ENCODE measurements around the gene N4BP2L2. TPM values are rescaled to one million over a fixed set of nuclear protein-coding genes. Genes with fewer than 3 reads are reported as not detected.

N4BP2L2 gene
- total and polyA plus RNA-seq, 9 of the 15 experiments (the other 6 are each of a cell fraction or from before 2014, with no cell fraction given): 33.9 to 76.4 (median 48.7) TPM

- TF ChIP-seq MAZ (CRISPR knock-in tag; conservative IDR thresholded peaks at IDR 0.05 in 1 of 2, IDR thresholded peaks at IDR 0.05 in 1 of 2) (no peak; a peak in 1 of 4 replicates), ZNF239 (CRISPR knock-in tag; IDR thresholded peaks at IDR 0.05) (no peak), YBX1 (IDR thresholded peaks at IDR 0.05) (no peak), DPF2 (IDR thresholded peaks at IDR 0.05) (no peak), ZNF124 (CRISPR knock-in tag; IDR thresholded peaks at IDR 0.05) (no peak), ZBED1 (IDR thresholded peaks at IDR 0.05) (no peak), ZNF3 (CRISPR knock-in tag; IDR thresholded peaks at IDR 0.05) (no peak), RBM17 (IDR thresholded peaks at IDR 0.05; ENCODE audit: borderline replicate concordance, low read depth, low read length) (no peak), JUND (IDR thresholded peaks at IDR 0.05; ENCODE audit: borderline replicate concordance, low read depth, low read length) (no peak), JUND (tag; IDR thresholded peaks at IDR 0.05; ENCODE audit: borderline replicate concordance, low read depth, low read length) (no peak), ZNF280B (CRISPR knock-in tag; IDR thresholded peaks at IDR 0.05) (no peak), HMGN3 (IDR thresholded peaks at IDR 0.05; ENCODE audit: borderline replicate concordance, extremely low read depth, insufficient read length, low read depth, low read length) (no peak), SRSF1 (IDR thresholded peaks at IDR 0.05; ENCODE audit: low read depth, low read length) (no peak), SRSF9 (IDR thresholded peaks at IDR 0.05; ENCODE audit: borderline replicate concordance, low read depth, low read length) (no peak), ZNF274 (IDR thresholded peaks at IDR 0.05; ENCODE audit: borderline replicate concordance, low read depth, low read length) (no peak), CTCFL (IDR thresholded peaks at IDR 0.05; ENCODE audit: borderline replicate concordance, insufficient read depth, low read depth, low read length, poor library complexity, severe bottlenecking) (no peak)
- TF ChIP-seq, protein P1, sequence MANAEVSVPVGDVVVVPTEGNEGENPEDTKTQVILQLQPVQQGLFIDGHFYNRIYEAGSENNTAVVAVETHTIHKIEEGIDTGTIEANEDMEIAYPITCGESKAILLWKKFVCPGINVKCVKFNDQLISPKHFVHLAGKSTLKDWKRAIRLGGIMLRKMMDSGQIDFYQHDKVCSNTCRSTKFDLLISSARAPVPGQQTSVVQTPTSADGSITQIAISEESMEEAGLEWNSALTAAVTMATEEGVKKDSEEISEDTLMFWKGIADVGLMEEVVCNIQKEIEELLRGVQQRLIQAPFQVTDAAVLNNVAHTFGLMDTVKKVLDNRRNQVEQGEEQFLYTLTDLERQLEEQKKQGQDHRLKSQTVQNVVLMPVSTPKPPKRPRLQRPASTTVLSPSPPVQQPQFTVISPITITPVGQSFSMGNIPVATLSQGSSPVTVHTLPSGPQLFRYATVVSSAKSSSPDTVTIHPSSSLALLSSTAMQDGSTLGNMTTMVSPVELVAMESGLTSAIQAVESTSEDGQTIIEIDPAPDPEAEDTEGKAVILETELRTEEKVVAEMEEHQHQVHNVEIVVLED (CRISPR knock-in tag; IDR thresholded peaks at IDR 0.05): no peak
Observed at GRCh38 chr13:32587011-32587810, 48.6 kb upstream of the N4BP2L2 start (continued).
